ENCODE results near the gene TFDP2.

TFDP2 gene

DNA sequence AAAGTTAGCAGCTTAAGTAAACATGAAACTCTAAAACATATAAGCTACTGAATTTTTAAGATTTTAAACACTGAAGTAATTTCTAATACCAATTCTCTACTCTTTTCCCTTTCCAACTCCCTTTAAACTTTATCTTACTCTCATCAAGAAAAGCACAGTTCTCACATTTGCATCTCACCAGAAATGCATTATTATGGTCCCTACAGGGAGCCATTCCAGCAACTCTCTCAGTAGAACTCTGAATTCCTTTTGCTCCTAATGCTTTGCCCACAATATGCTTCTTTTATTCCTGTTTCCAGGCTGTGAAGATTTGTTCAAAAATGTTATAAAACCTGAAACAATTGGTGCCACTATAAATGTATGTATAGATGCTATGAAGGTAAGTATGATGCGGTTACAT lies 83.4 kb downstream of the TFDP2 start:
- no peak for DNase-seq

DNA sequence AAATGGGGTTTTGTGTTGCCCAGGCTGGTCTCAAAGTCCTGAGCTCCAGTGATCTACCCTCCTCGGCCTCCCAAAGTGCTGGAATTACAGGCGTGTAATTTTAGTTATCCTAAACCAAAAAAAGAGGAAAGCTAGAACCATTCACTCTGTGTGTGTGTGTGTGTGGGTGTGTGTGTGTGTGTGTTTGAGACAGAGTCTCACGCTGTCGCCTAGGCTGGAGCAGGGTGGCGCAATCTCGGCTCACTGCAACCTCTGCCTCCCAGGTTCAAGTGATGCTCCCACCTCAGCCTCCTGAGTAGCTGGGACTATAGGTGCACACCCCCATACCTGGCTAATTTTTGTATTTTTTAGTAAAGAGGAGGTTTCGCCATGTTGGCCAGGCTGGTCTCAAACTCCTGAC lies 84.0 kb downstream of the TFDP2 start:
- no peak for DNase-seq

- DNase-seq = no peak
These were observed 84.9 kb downstream of the TFDP2 start for GRCh38 chr3:142064454-142064853.

- DNase-seq = no peak
These were observed 92.0 kb downstream of the TFDP2 start for GRCh38 chr3:142057331-142057725.

GRCh38 chr3:142056656-142057330 lies 92.6 kb downstream of the TFDP2 start:
- no peak for DNase-seq

- no peak for DNase-seq
These were observed 95.5 kb downstream of the TFDP2 start for GRCh38 chr3:142053835-142054234.

- DNase-seq = no peak
These were observed 96.1 kb downstream of the TFDP2 start for GRCh38 chr3:142053244-142053643.

DNA sequence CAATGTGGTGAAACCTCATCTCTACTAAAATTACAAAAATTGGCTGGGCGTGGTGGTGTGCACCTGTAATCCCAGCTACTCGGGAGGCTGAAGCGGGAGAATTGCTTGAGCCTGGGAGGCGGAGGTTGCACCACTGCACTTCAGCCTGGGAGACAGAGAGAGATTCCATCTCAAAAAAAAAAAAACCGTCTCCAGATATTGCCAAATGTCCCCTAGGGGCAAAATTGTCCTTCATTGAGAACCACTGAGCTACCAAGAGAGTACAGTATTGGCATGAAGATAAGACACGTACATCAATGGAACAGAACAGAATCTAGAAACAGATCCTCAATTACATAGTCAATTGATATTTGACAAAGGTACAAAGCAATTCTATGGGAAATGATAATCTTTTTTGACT lies 98.0 kb downstream of the TFDP2 start:
- no peak for DNase-seq

- no peak for DNase-seq
These were observed 102.3 kb downstream of the TFDP2 start for GRCh38 chr3:142047021-142047369.

GRCh38 chr3:142046320-142047020 lies 102.9 kb downstream of the TFDP2 start:
- DNase-seq = no peak

- DNase-seq = peak; percentile 96
These were observed 108.3 kb downstream of the TFDP2 start for GRCh38 chr3:142040941-142041491.

DNA sequence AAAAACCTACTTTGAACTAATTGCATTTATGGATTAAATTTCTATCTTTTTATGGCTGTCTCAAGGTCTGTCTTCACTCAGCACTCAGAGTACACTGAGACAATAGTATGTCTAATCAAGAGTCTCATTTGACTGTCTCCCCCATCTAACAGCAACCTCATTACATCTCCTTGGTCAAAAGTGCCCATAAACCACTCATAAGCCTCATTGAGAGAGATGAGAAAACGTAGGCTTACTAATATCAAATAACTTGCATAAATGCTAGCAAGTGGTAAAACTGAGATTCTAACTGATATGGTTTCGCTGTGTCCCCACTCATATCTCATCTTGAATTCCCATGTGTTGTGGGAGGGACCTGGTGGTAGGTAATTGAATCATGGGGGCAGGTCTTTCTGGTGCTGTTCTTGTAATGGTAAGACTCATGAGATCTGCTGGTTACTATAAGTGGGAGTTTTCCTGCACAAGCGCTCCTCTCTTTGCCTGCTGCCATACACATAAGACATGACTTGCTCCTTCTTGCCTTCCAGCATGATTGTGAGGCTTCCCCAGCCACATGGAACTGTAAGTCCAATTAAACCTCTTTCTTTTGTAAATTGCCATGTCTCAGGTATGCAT lies 113.9 kb downstream of the TFDP2 start:
- no peak for DNase-seq

- no peak for DNase-seq
These were observed 116.1 kb downstream of the TFDP2 start for GRCh38 chr3:142033292-142033691.

- no peak for DNase-seq
These were observed 117.8 kb downstream of the TFDP2 start for GRCh38 chr3:142031575-142031974.

DNA sequence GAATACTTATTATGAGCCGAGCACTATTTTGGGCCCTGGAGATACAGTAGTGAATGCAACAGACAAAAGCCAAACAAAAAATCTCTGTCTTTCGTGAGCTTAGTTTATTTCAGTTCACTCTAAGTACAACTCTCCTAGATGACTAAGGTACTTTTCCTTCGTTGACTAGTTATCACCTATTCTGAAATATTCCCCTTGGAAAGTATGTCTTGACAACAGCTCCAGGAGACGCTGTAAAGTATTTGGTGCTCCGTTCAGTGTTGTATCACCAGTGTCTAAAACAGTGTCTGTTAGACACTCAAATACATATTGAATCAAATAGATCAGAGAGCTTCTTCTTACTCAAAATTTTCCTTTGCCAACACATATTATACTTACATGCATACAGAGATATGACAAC lies 119.6 kb downstream of the TFDP2 start:
- DNase-seq = no peak

GRCh38 chr3:142029052-142029642 lies 120.2 kb downstream of the TFDP2 start:
- no peak for DNase-seq

DNA sequence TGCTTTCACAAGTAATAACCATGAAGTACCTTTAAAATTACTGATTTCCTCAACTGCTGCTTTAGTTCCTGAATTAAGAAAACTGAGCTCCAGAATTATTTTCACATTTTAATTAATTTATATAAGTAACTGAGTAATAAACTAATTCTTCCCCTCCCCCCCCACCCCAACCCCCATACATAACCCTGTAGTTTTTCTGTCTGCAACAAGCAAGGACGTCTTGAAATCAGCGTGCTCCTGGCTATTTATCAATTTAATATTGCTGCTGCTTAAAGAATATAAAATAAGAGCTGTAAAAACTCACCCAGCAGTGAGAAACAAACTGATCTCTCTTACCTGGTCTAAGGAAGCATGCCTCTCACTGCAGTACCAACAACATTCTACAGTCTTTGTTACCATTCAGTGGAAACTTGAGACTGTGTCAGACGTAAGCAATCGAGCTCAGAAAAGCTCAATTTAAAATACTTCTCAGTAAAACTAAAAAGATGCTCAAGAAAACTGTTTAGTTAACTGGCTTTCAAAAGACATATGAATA lies 121.0 kb downstream of the TFDP2 start:
- peak; percentile 36 for DNase-seq

DNA sequence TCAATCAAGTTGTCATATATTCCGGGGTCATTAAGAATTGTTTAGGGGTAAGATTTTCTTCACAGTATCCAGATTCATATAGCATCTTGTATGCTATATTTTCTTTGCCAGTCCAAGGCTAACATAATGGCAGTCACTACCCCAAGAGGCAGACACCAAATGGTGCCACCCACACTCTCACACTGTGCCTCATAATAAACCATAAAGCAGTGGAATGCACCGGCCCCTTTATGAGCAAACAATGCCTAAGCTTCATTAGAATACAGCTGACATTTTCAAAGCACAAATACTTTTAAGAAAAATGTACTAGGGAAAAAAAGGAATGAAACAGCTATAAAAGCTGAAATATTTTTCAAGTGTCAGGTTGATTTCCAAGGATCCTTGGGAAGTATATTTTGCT lies 121.6 kb downstream of the TFDP2 start:
- no peak for DNase-seq

DNA sequence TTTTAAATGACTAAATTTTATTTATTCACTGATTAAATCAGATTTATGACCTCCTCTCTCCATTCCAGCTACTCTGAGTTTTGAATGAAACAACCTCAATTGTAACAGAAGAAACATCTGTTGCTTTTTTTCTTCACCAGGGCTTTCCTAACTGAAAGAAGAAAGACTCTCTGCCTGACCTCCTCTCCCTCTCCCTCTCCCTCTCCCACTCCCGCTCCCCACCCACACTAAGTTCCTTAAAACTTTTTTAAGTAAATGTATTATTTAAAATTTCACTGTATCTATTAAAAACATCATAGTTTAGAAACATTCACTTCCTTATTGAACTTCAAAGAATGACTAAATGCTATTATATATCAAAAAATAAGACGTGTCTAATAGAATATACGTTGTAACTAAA lies 122.0 kb downstream of the TFDP2 start:
- DNase-seq = no peak

GRCh38 chr3:142026333-142026732 lies 123.0 kb downstream of the TFDP2 start:
- no peak for DNase-seq

GRCh38 chr3:142022381-142022780 lies 127.0 kb downstream of the TFDP2 start:
- peak; percentile 18 for DNase-seq

DNA sequence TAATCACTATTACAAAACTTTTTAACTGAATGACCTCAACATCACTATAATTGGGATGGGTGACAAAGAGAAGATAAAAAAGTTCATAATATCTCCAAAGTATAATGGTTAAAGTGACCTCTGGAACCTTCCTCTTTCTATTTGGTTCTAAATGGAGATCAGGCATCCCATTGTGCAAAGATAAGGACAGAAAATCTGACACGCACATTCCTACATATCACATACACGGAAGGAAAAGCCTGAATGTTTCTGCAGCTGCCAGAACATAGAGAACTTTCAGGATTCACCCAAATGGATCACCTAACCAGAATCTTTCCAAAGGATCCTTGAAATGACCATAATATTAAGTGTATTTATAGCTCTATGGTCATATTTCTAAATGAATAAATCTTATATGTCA lies 128.2 kb downstream of the TFDP2 start:
- DNase-seq = no peak

- no peak for DNase-seq
These were observed 129.5 kb downstream of the TFDP2 start for GRCh38 chr3:142019794-142020320.
